Measurements from ENCODE around the gene DDX39B.
A peak's percentile ranks its signal among the peaks of the same experiment; 100 is the strongest.
"Not testable (repeated sequence)": the region's sequence is repeated elsewhere in the genome, so short reads cannot be mapped to it uniquely, and the experiment has no call there.

Gene DDX39B

DNA sequence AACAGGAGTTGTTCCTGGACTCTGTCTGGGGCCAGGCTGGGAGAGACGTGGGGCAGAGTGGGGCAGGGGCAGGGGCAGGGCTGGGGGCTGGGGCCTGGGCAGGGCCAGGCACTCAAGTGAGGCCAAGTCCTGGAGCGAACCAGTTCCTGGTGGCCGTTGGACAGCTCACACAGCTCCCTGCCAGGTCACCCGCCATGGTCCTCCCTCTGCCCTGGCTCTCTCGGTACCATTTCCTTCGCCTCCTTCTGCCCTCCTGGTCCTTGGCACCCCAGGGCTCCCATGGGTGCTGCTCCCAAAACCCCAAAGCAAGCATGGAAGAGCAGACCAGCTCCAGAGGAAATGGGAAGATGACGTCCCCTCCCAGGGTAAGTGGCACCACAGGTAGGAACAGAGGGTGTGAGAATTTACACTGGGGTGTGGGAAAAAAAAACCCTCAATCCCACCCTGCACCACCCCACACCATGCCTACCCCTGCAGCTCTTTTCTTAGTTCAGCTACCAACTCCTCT is 12.9 kb downstream of the DDX39B start, which contains the start of gene MCCD1:
Gene MCCD1, plus strand, starts transcription at position 142 of the 508 bp plus-strand sequence. Its CDS starts 53 bp downstream, at position 195.
- DNase-seq (ENCODE audit: low spot score) = no peak

DNA sequence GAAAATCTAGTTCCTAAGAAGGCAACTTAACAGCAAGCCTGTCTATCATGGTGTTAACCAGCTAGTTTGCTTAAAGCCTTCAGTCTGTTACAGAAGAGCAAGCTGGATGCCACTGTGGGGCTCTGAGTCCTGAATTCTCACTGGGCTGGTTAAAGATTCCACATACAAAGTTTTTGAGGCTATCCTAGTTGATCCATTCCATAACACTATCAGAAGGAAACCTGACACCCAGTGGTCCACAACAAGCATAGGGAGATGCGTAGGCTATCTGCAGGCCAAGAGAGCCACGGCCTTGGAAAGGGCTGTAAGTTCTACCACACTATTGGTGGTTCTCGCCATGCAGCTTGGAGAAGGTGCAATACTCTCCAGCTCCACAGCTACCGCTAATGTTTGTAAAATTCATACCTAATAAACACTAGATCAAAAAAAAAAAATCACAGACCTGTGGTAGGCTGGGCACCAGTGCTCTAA is 13.5 kb downstream of the DDX39B start:
- no peak for DNase-seq (ENCODE audit: low spot score)

DNA sequence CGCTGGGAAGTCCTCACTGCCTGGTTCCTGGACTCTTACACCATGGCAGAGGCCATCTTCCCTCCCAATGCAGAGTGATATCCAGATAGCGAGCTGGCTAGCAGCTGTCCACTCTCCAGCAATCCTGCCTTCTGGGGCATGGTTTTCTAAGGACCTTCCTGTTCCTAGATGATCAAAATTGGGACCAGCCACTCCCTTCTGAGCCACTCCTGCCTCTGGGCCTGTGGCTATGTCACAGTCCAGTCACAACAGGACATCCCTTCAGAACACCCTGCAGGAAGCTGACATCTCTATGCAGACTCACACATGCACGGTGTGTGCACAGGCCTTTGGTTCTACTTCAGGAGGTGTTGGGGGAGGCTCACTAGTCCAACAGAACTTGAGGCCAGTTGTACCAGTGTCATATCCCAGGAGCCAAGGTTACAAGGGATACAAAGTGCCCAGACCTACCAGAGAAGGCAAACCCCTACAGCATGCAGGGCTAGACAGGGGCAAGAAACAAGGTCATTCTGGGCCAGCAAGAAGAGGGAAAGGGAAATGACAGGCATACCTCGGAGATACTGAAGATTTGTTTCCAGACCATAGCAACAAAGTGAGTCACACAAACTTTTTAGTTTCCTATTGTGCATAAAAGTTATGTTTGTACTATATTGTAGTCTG is 15.7 kb downstream of the DDX39B start:
- DNase-seq (ENCODE audit: low spot score) = no peak

DNA sequence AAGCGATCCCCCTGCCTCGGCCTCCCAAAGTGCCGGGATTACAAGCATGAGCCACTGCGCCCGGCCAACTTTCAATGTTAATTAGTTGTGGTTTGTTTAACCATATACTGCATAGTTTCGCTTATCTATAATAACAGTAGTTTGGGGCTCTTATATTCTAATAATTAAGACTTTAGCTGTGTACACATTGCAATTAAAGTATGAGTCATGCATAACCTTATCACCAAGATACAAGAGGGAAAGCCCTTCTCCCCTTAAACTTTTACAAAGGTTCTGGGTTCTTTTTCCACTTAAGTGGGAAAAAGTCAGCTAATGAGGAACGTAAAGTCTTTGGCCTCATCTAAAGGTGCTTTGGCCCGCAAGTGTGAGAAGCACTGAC is 16.3 kb downstream of the DDX39B start:
- no peak for DNase-seq (ENCODE audit: low spot score)

DNA sequence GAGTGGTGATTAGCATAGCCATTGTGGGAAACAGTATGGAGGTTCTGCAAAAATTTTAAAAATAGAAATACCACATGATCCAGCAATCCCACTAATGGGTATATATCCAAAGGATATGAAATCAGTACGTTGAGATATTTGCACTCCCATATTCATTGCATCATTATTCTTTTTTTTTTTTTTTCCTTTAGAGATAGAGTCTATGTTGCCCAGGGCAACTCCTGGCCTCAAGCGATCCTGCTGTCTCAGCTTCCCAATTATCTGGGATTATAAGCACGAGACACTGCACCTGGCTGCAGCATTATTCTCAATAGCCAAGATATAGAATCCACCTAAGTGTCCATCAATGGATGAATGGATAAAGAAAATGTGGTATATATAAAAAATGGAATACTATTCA is 20.0 kb downstream of the DDX39B start:
- DNase-seq (ENCODE audit: low spot score) = no peak

DNA sequence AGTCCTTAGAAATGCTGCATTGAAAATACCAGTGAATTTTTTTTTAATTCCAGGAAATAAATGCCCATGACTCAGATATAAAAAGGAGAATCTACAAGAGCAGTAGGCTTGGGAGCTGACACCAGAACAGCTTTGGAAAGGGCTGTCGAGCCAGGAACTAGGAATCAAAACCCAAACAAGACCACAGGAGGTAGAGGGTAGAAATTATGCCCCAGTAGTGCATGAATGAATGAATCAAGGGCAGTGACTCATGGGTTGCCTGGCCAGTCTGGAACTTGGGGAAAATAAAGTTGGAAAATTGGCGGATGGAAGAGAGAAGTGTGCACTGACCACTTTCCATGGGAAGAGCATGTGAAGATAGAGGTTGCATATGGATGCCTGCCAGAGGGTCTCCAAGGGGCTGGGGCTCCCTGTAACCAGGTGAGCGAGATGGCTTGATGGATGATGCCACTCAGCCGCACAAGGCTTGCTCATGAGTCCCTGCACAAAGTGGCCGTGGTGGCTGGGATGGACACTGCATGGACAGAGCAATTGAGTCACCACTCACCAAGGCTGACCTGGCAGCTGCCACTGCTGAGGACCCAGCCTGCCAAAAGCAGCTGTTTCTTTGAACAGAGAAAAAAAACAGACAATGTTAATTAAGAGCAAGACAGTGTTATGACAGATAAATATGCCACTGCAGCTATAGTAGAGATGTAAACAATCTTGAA is 28.2 kb downstream of the DDX39B start:
- DNase-seq (ENCODE audit: low spot score) = no peak

DNA sequence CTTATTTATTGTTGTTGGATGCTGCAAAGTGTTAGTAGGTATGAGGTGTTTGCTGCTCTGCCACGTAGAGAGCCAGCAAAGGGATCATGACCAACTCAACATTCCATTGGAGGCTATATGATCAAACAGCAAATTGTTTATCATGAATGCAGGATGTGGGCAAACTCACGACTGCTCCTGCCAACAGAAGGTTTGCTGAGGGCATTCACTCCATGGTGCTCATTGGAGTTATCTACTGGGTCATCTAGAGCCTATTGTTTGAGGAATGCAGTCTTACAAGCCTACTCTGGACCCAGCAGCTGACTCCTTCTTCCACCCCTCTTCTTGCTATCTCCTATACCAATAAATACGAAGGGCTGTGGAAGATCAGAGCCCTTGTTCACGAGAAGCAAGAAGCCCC is 31.8 kb downstream of the DDX39B start:
- no peak for DNase-seq (ENCODE audit: low spot score)

DNA sequence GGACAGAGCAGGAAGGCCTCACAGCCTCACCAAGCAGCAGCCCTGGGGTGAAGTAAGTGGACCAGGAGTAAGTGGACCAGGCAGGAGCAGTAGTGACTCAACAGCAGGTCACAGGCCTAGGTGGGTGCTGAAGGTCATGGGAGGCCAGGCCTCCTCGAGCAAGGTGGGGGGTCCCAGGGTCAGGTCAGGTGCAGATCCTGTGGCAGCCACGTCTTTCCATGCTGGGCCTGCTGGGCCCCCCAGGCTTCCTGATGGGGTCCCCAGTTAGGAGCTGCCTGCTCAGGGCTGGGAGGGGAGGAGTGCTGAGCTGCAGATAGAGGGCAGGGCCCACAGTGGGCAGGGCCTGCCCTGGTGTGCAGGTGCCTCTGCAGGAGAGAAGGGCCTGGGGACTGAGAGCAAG is 32.8 kb downstream of the DDX39B start:
- not testable (repeated sequence) for DNase-seq (ENCODE audit: low spot score)

DNA sequence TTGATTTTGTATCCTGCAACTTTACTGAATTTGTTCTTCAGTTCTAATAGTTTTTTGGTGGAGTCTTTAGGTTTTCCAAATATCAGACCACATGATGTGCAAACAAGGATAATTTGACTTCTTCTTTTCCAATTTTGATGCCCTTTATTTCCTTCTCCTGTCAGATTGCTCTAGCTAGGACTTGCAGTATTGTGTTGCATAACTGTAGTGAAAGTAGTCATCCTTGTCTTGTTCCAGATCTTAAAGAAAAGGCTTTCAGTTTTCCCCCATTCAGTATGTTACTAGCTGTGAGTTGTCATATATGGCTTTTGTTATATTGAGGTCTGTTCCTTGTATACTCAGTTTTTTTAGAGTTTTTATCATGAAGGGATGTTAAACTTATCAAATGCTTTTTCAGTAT is 39.2 kb downstream of the DDX39B start:
- DNase-seq (ENCODE audit: low spot score) = no peak

DNA sequence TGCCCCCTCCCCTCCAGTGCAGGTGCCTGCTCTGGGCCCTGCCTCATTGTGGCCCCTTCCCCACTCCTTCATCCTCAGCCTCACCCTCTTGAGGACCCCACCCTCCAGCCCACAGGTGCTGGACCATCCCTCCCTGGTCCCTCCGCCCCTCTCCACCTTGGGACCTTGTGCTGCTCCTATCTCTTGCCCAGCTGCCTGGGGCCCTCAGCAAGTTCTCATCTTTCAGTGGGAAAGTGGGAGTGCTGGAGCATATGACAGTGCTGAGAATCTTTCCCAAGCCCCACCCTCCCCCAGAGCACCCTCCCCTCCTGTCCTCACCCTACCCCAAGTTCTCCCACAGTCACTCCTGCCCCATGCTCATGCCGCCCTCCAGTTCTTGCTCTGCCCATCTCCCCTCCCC is 42.2 kb downstream of the DDX39B start:
- DNase-seq (ENCODE audit: low spot score) = not testable (repeated sequence)

DNA sequence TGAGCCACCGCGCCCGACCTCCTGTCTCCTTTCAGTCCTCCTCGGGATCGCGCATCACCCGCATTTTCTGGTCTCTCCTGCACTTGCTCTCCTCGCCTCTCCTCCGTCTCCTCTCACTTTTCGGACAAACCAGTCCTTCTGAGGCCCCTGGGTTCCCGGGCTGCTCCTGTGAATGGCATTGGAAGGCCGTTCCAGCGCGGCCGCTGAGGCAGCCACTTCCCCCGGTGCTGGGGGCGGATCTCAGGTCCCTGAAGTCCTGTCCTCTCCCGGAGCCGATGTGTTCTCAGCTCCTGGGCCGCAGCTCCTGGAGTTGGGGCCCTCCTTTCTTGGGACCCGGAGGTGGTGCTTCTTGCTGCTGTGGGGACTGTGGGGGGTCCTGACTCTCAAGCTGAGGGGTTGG is 43.1 kb downstream of the DDX39B start:
- no peak for DNase-seq (ENCODE audit: low spot score)

DNA sequence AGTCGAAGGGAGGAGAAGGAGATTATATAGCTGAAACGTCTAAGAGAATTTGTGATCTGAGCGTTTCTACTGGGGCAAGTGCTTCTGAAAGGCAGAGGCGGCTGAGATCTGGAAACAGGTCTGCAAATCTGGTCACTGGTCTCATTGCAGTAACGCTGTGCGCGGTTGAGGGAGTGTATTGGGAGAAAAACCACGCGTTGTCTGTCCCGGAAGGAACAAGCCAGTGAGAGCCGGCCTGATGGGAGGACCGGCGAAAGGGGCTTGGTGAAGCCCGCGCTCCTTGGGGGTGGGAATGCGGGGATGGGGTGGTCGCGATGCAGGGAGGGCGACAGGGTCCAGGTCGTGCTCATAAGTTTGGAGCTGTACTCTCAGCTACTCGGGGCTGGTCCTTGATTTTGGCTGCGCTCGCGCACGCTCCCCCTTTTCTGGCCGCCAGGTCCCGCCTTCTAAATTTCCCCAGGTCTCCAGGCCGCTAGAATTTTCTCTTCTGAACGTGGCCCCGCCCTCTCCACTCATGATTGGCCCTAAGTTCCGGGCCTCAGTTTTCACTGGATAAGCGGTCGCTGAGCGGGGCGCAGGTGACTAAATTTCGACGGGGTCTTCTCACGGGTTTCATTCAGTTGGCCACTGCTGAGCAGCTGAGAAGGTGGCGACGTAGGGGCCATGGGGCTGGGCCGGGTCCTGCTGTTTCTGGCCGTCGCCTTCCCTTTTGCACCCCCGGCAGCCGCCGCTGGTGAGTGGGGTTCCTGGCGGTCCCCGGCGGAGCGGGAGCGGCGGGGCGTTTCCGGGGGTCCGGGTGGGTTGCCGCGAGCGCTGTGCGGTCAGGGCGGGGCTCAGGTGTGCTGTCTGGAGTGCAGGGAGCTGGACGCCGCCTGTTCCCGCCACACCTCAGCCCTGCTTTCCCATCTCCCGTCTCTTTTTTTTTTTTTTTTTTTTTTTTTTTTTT is 44.0 kb downstream of the DDX39B start, which contains the start of gene MICB:
Gene MICB, plus strand, starts transcription at position 615 of the 946 bp plus-strand sequence. Its CDS starts 49 bp downstream, at position 664.
- DNase-seq (ENCODE audit: low spot score) = peak; percentile 56

DNA sequence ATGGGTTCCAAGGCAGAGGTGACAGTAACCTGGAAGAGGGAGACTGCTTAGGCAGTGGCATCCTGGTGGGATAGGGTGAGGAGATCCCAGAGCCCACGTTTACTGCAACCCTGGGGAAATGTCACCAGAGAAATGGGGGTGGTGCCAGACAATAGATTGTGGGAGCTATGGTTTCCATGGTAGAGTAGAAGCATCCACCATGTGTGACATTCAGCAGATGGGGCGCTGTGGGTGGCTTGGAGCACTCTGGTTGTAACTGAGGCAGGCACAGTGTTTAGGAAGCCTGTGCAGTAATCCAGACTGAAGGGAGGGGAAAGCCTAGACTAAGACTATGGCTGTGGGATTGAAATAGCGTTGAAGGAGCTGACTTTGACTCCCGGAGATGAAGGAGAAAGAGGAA is 45.0 kb downstream of the DDX39B start:
- not testable (repeated sequence) for DNase-seq (ENCODE audit: low spot score)

DNA sequence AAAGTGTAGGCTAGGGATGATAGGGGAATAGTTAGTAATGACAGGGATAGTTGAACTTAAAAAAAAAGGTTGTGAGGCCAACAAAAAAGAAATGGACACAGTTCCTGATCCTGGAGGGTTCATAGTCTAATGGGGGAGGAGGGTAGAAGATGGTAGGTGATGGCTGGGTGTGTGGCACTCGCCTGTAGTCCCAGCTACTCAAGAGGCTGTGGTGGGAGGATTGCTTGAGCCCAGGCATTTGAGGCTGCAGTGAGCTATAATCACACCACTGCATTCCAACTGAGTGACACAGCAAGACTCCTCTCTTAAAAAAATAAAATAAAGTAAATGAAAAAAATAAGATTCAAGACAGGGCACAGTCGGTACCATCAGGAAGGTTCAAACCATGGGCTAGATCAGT is 46.2 kb downstream of the DDX39B start:
- no peak for DNase-seq (ENCODE audit: low spot score)

DNA sequence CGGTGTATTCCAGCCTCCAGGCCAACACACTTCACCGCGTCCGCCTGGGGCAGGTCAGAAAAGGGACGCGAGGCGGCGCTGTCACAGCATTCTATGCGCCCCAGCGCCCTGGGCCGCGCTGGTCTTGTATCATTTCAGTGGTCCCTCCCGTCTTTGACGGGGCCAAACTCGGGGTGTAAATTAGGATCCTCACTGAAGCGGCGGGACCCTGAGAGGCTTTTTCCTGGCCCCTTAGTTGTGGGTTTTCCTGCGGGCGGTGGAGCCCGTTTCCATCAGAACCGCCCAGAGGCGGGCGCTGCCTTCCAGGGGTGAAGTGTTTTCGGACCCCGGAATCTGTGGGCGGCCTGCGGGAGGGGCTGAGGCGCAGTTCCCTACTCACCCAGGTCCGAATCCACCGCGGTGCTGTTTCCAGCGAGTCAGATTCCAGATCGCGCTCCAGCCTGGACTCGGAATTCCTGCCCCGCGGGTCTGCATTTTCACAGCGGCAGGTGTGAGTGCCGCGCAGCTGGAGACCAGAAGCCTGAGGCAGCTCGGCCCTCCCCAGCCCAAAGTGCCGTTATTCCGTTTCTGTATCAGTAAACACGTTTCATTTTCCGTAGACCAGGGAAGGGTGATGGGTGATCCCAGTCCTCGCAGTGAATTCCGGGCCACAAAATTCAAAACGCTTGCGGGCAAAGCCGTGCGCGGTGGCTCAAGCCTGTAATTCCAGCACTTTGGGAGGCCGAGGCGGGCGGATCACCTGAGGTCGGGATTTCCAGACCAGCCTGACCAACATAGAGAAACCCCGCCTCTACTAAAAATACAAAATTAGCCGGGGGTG is 47.7 kb downstream of the DDX39B start:
- peak; percentile 59 for DNase-seq (ENCODE audit: low spot score)

DNA sequence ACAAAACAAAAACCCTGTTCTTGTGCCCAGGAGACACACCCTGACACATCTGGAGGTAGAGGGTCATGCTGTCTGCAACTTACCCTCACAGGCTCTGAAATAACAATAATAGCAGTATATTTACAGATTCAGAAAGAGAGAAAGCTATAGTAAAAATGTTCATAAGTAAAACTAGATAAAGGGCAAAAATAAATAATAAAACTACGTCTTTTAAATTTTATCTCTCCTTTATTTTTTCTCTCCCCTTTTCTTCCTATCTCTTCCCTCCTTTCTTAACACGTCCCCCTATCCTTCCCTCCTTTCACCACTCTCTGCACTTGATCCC is 48.3 kb downstream of the DDX39B start:
- DNase-seq (ENCODE audit: low spot score) = not testable (repeated sequence)

DNA sequence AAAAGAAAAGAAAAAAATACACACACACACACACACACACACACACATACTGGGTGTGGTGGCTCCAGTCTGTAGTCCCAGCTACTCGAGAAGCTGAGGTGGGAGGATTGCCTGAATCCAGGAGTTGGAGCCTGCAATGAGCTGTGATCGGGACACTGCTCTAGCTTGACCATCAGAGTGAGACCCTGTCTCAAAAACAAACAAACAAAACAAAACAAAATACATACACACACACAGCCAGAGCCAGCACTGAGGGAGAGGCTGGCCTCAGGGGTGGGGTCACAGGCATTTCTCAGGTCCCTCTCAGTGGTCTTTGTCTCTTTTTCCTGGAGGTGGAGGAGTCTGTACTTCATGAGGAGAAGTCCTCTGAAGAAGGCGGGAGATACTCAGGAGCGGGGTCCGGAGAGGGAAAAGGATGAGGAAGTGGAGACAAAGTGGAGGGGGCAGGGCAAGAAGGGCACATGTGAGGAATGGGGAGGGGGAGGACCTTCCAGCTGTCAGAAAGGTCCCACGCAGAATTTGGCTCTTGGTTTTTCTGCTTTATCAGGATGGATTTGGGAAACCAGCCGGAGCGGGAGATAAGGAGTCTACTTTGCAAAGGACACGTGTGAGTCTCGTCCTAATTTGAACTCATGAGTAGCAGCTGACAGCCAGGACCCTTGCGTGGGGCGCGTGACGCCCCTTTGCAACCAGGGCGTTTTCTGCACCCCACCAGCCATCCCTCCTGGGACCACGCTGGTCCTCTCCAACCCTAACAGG is 51.5 kb downstream of the DDX39B start:
- no peak for DNase-seq (ENCODE audit: low spot score)

DNA sequence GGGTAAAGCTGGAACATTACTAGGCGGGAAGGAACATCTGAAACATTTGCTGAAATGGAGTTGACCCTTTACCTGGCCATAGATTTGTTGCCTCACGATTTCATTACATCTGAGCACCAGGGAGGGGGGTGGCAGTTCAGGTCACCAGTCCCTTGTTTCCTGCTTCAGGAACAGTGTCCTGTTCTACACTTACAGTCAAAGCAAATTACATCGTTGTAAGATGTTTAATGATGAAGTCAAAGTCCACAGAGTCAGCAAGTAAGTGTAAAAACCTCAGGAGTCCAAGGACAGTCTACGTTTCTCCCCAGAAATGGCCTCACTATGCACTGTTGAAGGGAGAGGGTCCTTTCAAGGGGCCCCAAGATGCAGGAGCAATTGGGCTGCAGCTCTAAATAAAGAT is 52.7 kb downstream of the DDX39B start:
- no peak for DNase-seq (ENCODE audit: low spot score)

DNA sequence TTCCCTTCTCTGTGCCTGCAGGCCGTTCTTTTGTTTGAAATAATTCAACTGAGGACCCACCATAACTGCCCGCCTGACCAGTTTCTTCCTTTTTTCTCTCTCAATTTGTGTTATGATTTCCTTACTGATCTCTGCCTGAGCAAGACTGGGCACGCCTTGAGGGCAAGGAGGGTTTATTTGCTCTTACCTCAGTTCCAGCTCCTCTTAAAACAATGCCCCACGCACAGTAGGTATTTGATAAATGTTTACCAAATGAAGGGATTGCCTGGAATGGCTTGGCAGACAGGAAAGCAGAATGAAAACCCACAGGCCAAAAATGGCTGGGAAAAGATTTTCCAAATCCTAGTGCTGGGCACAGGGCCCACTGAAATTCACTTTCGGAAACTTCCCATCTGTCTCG is 54.1 kb downstream of the DDX39B start:
- not testable (repeated sequence) for DNase-seq (ENCODE audit: low spot score)

DNA sequence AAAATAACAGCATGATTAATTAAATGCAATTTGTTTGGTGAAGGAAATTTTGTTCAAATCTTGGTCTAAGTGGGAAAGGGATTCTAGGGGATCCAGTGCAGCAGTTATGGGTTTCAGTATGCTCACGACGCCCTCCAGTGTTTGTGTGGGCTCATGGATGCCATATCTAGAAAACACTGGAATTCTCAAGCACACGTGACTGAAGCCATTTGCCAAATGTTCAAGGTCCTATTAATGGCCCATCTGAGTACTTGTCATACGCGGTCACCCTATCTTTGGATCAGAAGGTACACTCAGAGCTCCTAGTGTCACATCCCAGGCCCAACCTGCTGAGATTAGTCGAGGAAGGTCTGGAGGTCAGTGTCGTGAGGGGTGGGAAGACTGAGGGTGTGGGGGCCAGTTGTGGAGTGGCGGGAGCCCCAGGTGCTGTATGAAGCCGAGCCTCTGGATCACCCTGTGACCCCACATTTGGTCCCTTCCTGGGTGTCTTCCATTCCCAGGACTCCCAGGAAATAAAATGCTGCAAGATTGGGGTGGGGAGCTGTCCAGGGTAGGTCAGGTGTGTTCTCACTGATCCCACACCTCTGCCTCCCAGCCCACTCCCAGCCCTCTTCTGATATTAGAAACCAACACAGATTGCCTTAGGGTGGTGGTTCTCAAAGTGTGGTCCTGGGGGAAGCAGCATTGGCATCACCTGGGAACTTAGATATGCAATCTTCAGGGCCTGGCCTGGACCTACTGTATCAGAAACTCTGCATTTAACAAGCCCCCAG is 55.6 kb downstream of the DDX39B start:
- not testable (repeated sequence) for DNase-seq (ENCODE audit: low spot score)
